AG04449 (cell line): ENCODE data around the gene KCTD1.

ENCODE experiments used
- CTCF ChIA-PET: fragments of 350-600 bp; formaldehyde crosslinking; extraction: SDS; loops from one replicate; lab custom pipeline; 2021; ENCODE audit warnings: antibody characterized with exemption; lab: Yijun Ruan, JAX
- POLR2A ChIA-PET: fragments of 400-600, 350-600 bp; formaldehyde crosslinking; extraction: SDS; loops from one replicate; lab custom pipeline; 2020; ENCODE audit warnings: antibody characterized with exemption, inconsistent platforms; lab: Yijun Ruan, JAX
- DNase-seq: peaks from one replicate; pipeline ENCODE4 v3.0.0-alpha.2; 2010; ENCODE audit warnings: low read depth, low spot score
- H3K4me3 ChIP-seq: 2 replicates; pipeline ENCODE4 v1.5.1; 2011; ENCODE audit warnings: low read depth, mild to moderate bottlenecking, control low read depth, low read length
- CTCF ChIP-seq: IDR thresholded peaks from one replicate; pipeline ENCODE4 v1.5.1; 2011; ENCODE audit warnings: mild to moderate bottlenecking, moderate library complexity, low read length, control low read depth, inconsistent platforms; ENCODE audit not compliant: insufficient read depth; ENCODE audit errors: missing control alignments

The KCTD1 gene

GRCh38 chr18:26536664-26537063, 11.7 kb downstream of the KCTD1 start:
- no peak overlapping the region for H3K4me3 ChIP-seq
- ChIA-PET POLR2A (no interaction called here), CTCF (no interaction called here)
- no peak for TF ChIP-seq CTCF
- DNase-seq = no peak

GRCh38 chr18:26536032-26536431, 12.3 kb downstream of the KCTD1 start:
- ChIA-PET CTCF (interaction anchor here (1.0 to 1.8 kb wide), 2 partner anchors 9 to 11 kb away, joined by 3 to 4 read pairs; no protein-coding TSS in a partner anchor), POLR2A (no interaction called here)
- no peak overlapping the region for H3K4me3 ChIP-seq
- no peak for TF ChIP-seq CTCF
- no peak for DNase-seq

- ChIA-PET POLR2A (no interaction called here), CTCF (interaction anchor here (1.0 to 1.8 kb wide), 2 partner anchors 9 to 12 kb away, joined by 3 to 4 read pairs; no protein-coding TSS in a partner anchor)
- DNase-seq = no peak
- TF ChIP-seq CTCF = no peak
- H3K4me3 ChIP-seq = no peak overlapping the region
Observed at GRCh38 chr18:26535630-26536029, 12.7 kb downstream of the KCTD1 start.

GRCh38 chr18:26532367-26533340, 15.7 kb downstream of the KCTD1 start:
- ChIA-PET CTCF (interaction anchor here (1.0 to 1.4 kb wide), 3 partner anchors 12 to 19 kb away, joined by 3 to 5 read pairs (median 5); partner anchors contain the start of gene KCTD1), POLR2A (no interaction called here)
- DNase-seq = no peak
- no peak for TF ChIP-seq CTCF
- no peak overlapping the region for H3K4me3 ChIP-seq

GRCh38 chr18:26531605-26532298, 16.6 kb downstream of the KCTD1 start:
- no peak for TF ChIP-seq CTCF
- ChIA-PET POLR2A (no interaction called here), CTCF (interaction anchor here (1.3 to 1.4 kb wide), 2 partner anchors 11 to 18 kb away, joined by 3 to 5 read pairs; no protein-coding TSS in a partner anchor)
- no peak overlapping the region for H3K4me3 ChIP-seq
- DNase-seq = no peak

GRCh38 chr18:26526966-26527234, 21.5 kb downstream of the KCTD1 start:
- DNase-seq = no peak
- no peak for TF ChIP-seq CTCF
- CTCF ChIA-PET = interaction anchor here (0.9 to 1.1 kb wide), 3 partner anchors 9 to 18 kb away, joined by 3 read pairs; no protein-coding TSS in a partner anchor
- H3K4me3 ChIP-seq = no peak overlapping the region
- POLR2A ChIA-PET = no interaction called here
